Suprapubic skin (tissue), 3 donors: ENCODE measurements around the gene SLC12A8.

Experiments
- POLR2A ChIP-seq, 2 donors: fragments of 450-650 bp; IDR thresholded peaks; one replicate each; pipeline ENCODE4 v1.6.1; 2017; ENCODE audit warnings: antibody characterized with exemption in 2 of 2, mild to moderate bottlenecking in 2 of 2, moderate library complexity in 2 of 2
- TF ChIP-seq, protein P1 (sequence below), 2 donors: fragments of 200-600 bp in 1 of 2; fragments of 450-650 bp in 1 of 2; sonication (generic) in 1 of 2; IDR thresholded peaks; one replicate each; pipeline ENCODE4 v1.5.1; 2016 to 2019; ENCODE audit warnings: antibody characterized with exemption in 2 of 2, mild to moderate bottlenecking in 1 of 2, moderate library complexity in 1 of 2

DNA sequence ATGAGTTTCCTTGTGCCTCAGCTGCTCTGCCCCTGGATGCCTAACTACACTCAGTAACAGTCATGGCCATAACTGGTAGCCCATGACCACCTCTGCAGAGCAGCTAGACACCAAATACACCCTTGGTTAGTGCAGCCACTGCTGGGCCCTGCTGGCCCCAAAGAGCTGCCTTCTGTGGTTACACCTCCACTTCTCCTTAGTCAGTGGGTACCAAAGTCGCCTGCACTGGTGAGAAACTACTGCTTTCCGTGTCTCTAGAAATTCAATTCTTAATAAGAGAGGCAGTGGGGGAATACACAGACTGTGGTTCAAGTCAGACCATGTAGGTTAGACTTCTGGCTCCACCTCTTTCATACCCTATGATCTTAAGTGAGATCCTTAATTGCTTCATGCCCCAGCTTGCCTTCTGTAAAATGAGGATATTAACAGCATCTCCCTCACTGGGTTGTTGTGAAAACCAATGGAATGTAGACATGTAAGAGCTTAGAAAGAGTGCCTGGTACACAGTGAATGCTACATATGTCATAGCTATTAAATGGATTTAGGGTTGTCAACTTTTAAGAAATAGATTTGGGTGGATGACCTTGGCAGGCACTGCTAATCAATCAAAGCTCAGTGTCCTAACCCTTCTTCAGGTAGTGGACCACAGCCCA lies 174.9 kb downstream of the SLC12A8 start:
- TF ChIP-seq, protein P1, sequence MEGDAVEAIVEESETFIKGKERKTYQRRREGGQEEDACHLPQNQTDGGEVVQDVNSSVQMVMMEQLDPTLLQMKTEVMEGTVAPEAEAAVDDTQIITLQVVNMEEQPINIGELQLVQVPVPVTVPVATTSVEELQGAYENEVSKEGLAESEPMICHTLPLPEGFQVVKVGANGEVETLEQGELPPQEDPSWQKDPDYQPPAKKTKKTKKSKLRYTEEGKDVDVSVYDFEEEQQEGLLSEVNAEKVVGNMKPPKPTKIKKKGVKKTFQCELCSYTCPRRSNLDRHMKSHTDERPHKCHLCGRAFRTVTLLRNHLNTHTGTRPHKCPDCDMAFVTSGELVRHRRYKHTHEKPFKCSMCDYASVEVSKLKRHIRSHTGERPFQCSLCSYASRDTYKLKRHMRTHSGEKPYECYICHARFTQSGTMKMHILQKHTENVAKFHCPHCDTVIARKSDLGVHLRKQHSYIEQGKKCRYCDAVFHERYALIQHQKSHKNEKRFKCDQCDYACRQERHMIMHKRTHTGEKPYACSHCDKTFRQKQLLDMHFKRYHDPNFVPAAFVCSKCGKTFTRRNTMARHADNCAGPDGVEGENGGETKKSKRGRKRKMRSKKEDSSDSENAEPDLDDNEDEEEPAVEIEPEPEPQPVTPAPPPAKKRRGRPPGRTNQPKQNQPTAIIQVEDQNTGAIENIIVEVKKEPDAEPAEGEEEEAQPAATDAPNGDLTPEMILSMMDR (IDR thresholded peaks at IDR 0.05): no peak
- no peak for TF ChIP-seq POLR2A (IDR thresholded peaks at IDR 0.05)
